Measurements from ENCODE around the gene PDE8B.

The PDE8B gene

DNA sequence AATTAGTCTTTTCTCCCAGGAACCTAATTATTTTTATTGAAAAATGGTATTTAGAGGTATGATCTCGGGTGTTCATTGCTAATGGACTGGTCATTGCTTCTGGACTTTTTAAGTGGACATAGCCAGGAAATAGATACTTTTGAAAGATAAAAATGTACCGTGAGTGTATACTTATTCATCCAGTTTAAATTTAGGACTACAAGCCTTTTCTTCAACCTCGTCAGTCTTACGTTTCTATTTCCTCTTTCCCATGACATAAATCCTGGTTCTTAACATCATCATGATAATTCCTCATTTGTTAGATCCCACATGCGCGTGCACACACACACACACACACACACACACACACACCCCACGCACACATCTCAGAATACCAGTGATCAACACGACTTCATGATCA lies 15.1 kb downstream of the PDE8B start:
- H3K27me3 ChIP-seq (replicated peaks; ENCODE audit: control insufficient read depth, insufficient read depth, low read length, poor library complexity, severe bottlenecking), result no peaks in the 10 kb centered on the region
- H3K36me3 ChIP-seq (ENCODE audit: control insufficient read depth, insufficient read depth, low read length), result no peaks in the 10 kb centered on the region
- H3K9me3 ChIP-seq (ENCODE audit: control insufficient read depth, low read length), result no peaks in the 10 kb centered on the region
- DNase-seq, result no peak
- no peak overlapping the region for H3K27ac ChIP-seq (ENCODE audit: insufficient read depth, low read length, poor library complexity, severe bottlenecking)
- no peak overlapping the region for H3K4me3 ChIP-seq (ENCODE audit: insufficient read depth, low read depth, low read length, poor library complexity, severe bottlenecking)
- no peaks in the 10 kb centered on the region for H3K4me1 ChIP-seq (ENCODE audit: control insufficient read depth, insufficient read depth, low read length, poor library complexity, severe bottlenecking)

DNA sequence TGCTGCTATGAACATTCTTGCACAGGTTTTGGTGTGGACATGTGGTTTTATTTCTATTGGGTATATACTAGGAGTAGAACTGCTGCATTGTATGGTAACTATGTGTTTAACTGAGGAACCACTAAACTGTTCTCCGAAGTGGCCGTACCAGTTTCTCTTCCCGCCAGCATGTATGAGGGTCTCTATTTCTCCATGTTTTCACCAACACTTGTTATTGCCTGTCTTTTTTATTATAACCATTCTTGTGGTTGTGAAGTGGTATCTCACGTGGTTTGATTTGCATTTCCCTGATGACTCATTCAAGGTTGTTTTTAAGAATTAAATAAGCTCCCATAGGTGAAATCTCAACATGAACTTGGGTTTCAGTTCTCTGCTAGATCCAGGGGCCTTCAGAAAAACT lies 19.4 kb downstream of the PDE8B start:
- Histone ChIP-seq H3K9me3 (ENCODE audit: control insufficient read depth, low read length) (no peaks in the 10 kb centered on the region), H3K27me3 (replicated peaks; ENCODE audit: control insufficient read depth, insufficient read depth, low read length, poor library complexity, severe bottlenecking) (no peaks in the 10 kb centered on the region), H3K27ac (ENCODE audit: insufficient read depth, low read length, poor library complexity, severe bottlenecking) (no peak overlapping the region), H3K4me1 (ENCODE audit: control insufficient read depth, insufficient read depth, low read length, poor library complexity, severe bottlenecking) (no peaks in the 10 kb centered on the region), H3K36me3 (ENCODE audit: control insufficient read depth, insufficient read depth, low read length) (no peaks in the 10 kb centered on the region), H3K4me3 (ENCODE audit: insufficient read depth, low read depth, low read length, poor library complexity, severe bottlenecking) (no peak overlapping the region)
- DNase-seq, result no peak

DNA sequence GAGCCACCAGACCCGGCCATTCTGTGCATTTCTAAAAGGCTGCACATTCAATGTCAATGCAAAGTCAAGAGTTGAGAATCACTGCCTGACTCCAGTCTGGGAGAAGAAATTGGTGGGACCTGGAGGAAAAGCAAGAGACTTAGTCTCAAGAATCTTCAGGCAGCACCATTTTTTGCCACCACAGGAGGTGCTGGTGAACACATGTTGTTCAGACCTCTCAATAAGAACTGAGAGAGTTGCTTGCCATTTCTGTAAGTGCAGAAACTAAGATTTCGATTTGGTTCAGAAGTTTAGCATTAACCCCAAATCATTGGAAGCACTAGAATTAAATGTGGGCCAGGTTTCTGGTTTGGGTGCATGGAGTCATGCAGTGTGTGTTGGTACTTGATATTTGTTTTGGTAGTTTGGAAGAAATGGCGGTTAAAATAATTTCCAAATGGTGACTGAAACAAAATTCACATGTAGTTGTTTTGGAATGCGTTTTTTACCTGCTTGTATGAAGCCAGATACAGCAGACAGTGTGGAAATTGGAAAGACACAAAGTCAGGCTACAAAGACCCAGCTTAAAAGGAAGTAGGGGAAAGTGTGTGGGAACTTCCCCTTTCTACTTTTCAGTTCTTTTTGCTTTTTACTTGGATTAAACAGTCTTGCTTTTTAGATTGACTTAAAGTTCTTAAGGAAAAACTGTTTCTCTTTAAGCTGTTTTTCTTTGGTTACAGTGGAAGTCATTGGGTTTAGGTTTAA lies 20.4 kb downstream of the PDE8B start:
- no peaks in the 10 kb centered on the region for H3K9me3 ChIP-seq (ENCODE audit: control insufficient read depth, low read length)
- H3K4me1 ChIP-seq (ENCODE audit: control insufficient read depth, insufficient read depth, low read length, poor library complexity, severe bottlenecking), result no peaks in the 10 kb centered on the region
- no peaks in the 10 kb centered on the region for H3K27me3 ChIP-seq (replicated peaks; ENCODE audit: control insufficient read depth, insufficient read depth, low read length, poor library complexity, severe bottlenecking)
- H3K4me3 ChIP-seq (ENCODE audit: insufficient read depth, low read depth, low read length, poor library complexity, severe bottlenecking), result no peak overlapping the region
- H3K36me3 ChIP-seq (ENCODE audit: control insufficient read depth, insufficient read depth, low read length), result no peaks in the 10 kb centered on the region
- DNase-seq, result no peak
- no peak overlapping the region for H3K27ac ChIP-seq (ENCODE audit: insufficient read depth, low read length, poor library complexity, severe bottlenecking)

DNA sequence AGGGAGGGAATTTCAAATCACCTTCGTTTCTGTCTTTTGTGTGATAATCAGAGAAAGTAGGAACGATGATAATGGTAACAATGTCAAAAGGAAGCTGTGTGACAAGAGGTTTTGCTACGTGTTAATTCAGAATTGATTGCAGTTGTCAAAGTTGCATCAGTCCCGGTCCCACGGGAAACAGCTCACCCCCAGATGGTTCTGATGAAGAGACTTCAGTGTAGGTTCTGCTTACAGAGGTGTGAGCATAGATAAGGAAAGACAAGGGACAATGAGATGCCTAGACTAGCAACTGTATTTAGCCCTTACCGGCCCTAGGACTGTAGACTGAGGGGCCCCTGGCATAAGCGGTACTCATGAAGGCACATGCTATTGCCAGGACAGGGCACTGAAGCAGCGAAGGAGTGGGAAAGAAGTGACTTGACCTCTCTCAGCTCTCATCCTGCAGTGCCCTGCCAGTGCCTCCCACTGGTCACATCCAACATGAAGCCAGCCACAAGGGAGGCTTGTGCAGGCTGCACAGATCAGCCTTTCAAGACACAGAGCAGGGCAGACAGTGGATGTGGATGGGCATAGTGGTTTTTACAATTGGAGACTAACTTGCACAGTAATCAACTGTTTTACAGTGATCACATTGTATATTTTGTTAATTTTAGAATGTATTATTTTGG lies 21.1 kb downstream of the PDE8B start:
- Histone ChIP-seq H3K27ac (ENCODE audit: insufficient read depth, low read length, poor library complexity, severe bottlenecking) (no peak overlapping the region), H3K4me3 (ENCODE audit: insufficient read depth, low read depth, low read length, poor library complexity, severe bottlenecking) (no peak overlapping the region), H3K4me1 (ENCODE audit: control insufficient read depth, insufficient read depth, low read length, poor library complexity, severe bottlenecking) (no peaks in the 10 kb centered on the region), H3K27me3 (replicated peaks; ENCODE audit: control insufficient read depth, insufficient read depth, low read length, poor library complexity, severe bottlenecking) (no peaks in the 10 kb centered on the region), H3K36me3 (ENCODE audit: control insufficient read depth, insufficient read depth, low read length) (no peaks in the 10 kb centered on the region), H3K9me3 (ENCODE audit: control insufficient read depth, low read length) (no peaks in the 10 kb centered on the region)
- no peak for DNase-seq

DNA sequence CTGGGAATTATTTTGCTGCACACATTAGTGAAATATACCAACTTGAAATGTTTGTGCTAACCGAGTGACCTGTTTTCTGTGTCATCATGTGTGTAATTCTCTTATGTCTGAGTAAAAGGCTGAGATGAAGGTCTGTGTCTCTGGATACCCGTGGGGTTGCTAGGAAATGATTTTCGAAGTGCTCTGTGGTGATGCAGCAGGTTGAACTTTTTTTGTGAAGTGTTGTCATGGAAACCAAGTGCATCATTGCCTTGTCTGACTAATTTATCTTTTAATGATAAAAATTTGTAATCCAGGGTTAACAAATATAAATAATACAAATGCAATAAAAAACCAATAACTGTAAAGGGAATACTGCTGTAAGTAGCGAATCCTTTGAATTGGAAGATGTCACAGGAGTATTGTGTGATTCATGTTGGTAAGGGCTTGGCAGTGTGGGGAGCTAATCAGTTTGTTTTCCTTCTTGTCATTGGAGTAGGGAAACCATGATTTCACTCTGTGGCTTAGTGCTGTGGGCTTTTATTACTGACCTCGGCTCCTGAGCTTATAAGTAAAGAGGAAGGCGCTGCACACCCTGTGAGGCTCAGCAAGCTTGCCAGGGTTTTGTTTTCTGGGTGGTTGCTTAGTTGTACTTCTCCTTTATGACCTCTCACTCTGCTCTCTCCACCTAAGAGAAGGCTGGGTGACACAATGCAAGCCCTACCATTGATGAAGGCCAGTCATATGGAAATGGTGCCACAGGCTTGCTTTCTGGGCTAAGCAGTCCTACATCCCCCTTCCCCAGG lies 22.3 kb downstream of the PDE8B start:
- no peak overlapping the region for H3K4me3 ChIP-seq (ENCODE audit: insufficient read depth, low read depth, low read length, poor library complexity, severe bottlenecking)
- H3K4me1 ChIP-seq (ENCODE audit: control insufficient read depth, insufficient read depth, low read length, poor library complexity, severe bottlenecking), result no peaks in the 10 kb centered on the region
- no peaks in the 10 kb centered on the region for H3K36me3 ChIP-seq (ENCODE audit: control insufficient read depth, insufficient read depth, low read length)
- no peaks in the 10 kb centered on the region for H3K9me3 ChIP-seq (ENCODE audit: control insufficient read depth, low read length)
- no peaks in the 10 kb centered on the region for H3K27me3 ChIP-seq (replicated peaks; ENCODE audit: control insufficient read depth, insufficient read depth, low read length, poor library complexity, severe bottlenecking)
- H3K27ac ChIP-seq (ENCODE audit: insufficient read depth, low read length, poor library complexity, severe bottlenecking), result no peak overlapping the region
- DNase-seq, result no peak

DNA sequence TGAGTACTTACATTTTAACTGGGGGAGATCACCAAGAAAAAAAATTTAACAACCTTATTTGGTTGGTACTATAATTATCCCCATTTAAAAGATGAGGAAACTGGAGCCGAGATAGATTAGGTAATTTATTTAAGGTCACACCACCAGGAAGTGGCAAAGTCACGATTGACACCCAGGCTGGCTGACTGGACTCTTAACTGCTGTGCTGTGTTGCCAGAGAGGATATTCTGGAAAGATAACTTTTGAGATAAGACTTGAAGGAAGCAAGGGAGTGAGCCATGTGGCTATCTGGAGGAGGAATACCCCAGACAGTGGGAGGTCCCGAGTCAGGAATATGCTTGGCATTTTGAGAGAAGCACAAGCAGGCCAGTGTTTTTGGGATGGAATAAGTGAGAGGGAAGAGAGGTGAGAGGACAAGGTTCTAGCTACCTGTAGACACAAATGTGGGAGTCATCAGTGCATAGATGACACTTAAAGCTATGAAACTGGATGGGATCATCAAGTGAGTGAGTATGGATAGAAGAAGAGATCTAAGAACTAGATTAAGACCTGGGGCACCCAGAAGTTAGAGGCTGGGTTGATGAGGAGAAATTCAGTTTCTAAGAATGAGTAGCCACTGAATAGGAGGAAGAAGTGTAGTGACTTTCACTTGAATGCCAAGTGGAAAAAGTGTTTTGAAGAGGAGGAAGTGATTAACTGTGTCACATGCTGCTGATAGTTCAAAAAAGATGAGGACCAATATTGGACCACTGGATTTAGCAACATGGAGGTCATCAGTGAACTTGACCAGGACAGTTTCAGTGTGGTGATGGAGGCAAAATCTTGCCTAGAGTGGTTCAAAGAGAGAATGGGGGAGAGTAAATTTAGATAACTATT lies 25.6 kb downstream of the PDE8B start:
- Histone ChIP-seq H3K27me3 (replicated peaks; ENCODE audit: control insufficient read depth, insufficient read depth, low read length, poor library complexity, severe bottlenecking) (no peaks in the 10 kb centered on the region), H3K9me3 (ENCODE audit: control insufficient read depth, low read length) (no peaks in the 10 kb centered on the region), H3K27ac (ENCODE audit: insufficient read depth, low read length, poor library complexity, severe bottlenecking) (no peak overlapping the region), H3K4me3 (ENCODE audit: insufficient read depth, low read depth, low read length, poor library complexity, severe bottlenecking) (no peak overlapping the region), H3K36me3 (ENCODE audit: control insufficient read depth, insufficient read depth, low read length) (no peaks in the 10 kb centered on the region), H3K4me1 (ENCODE audit: control insufficient read depth, insufficient read depth, low read length, poor library complexity, severe bottlenecking) (no peaks in the 10 kb centered on the region)
- no peak for DNase-seq

DNA sequence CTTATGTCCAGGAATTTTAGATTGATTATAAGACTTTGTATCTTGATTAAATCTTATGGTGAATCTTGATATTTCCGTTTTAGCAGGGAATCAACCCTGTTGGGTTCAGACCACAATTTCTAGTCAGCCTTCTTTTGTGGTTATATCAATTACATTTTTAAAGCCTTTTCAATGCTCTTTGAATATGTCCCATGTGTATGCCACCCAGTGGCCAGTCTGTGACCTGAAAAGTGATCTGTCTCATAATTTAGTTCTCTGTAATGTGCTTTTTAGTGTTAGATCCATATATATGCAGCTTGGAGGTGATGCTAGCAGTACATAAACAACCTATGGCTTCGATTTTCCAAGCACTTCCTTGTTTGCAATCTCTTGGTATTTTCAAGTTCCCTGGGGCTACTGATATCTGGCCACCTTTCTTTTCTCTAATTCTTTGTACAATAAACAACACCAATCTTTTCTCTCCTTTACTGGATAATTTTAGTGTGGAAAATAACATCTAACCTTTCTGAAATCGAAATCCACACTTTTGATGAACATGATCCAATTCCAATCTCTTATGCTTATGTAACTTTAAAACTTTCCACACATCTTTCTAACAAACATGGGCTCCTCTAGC lies 28.8 kb downstream of the PDE8B start:
- Histone ChIP-seq H3K4me1 (ENCODE audit: control insufficient read depth, insufficient read depth, low read length, poor library complexity, severe bottlenecking) (no peaks in the 10 kb centered on the region), H3K27me3 (replicated peaks; ENCODE audit: control insufficient read depth, insufficient read depth, low read length, poor library complexity, severe bottlenecking) (no peaks in the 10 kb centered on the region), H3K4me3 (ENCODE audit: insufficient read depth, low read depth, low read length, poor library complexity, severe bottlenecking) (no peak overlapping the region), H3K27ac (ENCODE audit: insufficient read depth, low read length, poor library complexity, severe bottlenecking) (no peak overlapping the region), H3K9me3 (ENCODE audit: control insufficient read depth, low read length) (no peaks in the 10 kb centered on the region), H3K36me3 (ENCODE audit: control insufficient read depth, insufficient read depth, low read length) (no peaks in the 10 kb centered on the region)
- DNase-seq, result no peak

DNA sequence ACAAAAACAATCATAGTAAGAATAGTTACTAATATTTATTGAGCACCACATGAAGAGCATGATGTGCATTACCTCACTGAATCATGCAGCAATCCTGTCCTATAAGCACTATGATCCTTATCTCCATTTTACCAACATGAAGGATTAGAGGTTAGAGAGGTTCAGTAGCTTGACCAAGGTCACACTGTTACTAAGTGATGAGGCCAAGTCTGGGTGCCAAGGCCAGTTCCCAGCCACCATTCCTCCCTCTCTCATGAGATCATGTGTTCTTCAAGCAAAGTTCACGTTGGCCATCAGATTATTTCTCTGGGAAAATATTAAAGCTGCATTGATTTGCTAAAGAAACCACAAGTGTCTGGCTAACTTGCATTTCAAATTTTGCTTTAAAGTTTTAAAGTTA lies 31.0 kb downstream of the PDE8B start:
- no peaks in the 10 kb centered on the region for H3K4me1 ChIP-seq (ENCODE audit: control insufficient read depth, insufficient read depth, low read length, poor library complexity, severe bottlenecking)
- H3K9me3 ChIP-seq (ENCODE audit: control insufficient read depth, low read length), result no peaks in the 10 kb centered on the region
- no peak for DNase-seq
- no peaks in the 10 kb centered on the region for H3K36me3 ChIP-seq (ENCODE audit: control insufficient read depth, insufficient read depth, low read length)
- H3K27me3 ChIP-seq (replicated peaks; ENCODE audit: control insufficient read depth, insufficient read depth, low read length, poor library complexity, severe bottlenecking), result no peaks in the 10 kb centered on the region
- no peak overlapping the region for H3K27ac ChIP-seq (ENCODE audit: insufficient read depth, low read length, poor library complexity, severe bottlenecking)
- no peak overlapping the region for H3K4me3 ChIP-seq (ENCODE audit: insufficient read depth, low read depth, low read length, poor library complexity, severe bottlenecking)

DNA sequence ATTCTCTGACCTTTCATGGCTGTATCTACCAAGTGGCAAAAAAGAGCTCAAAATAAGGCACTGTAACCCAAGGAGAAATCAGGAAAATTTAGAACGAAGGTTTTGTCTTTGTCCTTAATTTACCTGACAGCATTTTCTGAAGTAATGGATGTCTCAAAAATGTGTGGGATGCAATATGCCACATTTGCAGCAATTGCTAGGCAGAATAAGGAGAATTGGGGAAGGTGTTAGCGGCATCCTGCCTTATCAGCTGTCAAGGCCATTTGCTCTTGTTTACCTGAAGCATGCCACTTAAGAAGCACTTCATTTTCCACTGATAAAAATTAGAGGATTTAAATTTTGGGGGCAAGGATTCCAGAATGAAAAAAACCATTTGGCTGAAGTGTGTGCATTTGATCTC lies 39.0 kb downstream of the PDE8B start:
- Histone ChIP-seq H3K36me3 (ENCODE audit: control insufficient read depth, insufficient read depth, low read length) (no peaks in the 10 kb centered on the region), H3K4me3 (ENCODE audit: insufficient read depth, low read depth, low read length, poor library complexity, severe bottlenecking) (no peak overlapping the region), H3K9me3 (ENCODE audit: control insufficient read depth, low read length) (no peaks in the 10 kb centered on the region), H3K27me3 (replicated peaks; ENCODE audit: control insufficient read depth, insufficient read depth, low read length, poor library complexity, severe bottlenecking) (no peaks in the 10 kb centered on the region), H3K27ac (ENCODE audit: insufficient read depth, low read length, poor library complexity, severe bottlenecking) (no peak overlapping the region), H3K4me1 (ENCODE audit: control insufficient read depth, insufficient read depth, low read length, poor library complexity, severe bottlenecking) (no peaks in the 10 kb centered on the region)
- no peak for DNase-seq

Measured in effector memory CD4-positive, alpha-beta T cell (primary cell).